GM12878 (cell line): ENCODE data around the gene ACO1. TPM values are rescaled to one million over a fixed set of nuclear protein-coding genes. Genes with fewer than 3 reads are reported as not detected.
A peak's percentile ranks its signal among the peaks of the same experiment; 100 is the strongest.

Experiments used
- ATAC-seq: fragments of 200-7000 bp; cut with Tn5 transposase; 3 replicates; pipeline ENCODE4 v1.9.1; 2020; ENCODE audit warnings: mild to moderate bottlenecking, moderate library complexity
- BruUV-seq: library from RNA; stranded (reverse); fragments of 400-500 nt; replicated peaks from 2 replicates; lab custom pipeline; 2021; lab: Mats Ljungman, UMichigan
- CTCF ChIA-PET: fragments of 300-600 bp; sonication (Branson Sonifier 250); formaldehyde crosslinking; extraction: SDS; loops from one replicate; lab custom pipeline; 2021; ENCODE audit warnings: inconsistent platforms; lab: Yijun Ruan, JAX
- POLR2A ChIA-PET: fragments of 350-600 bp; formaldehyde crosslinking; extraction: SDS; loops from one replicate; lab custom pipeline; 2021; ENCODE audit warnings: inconsistent platforms; lab: Charles Lee
- RAD21 ChIA-PET: fragments of 300-600 bp; sonication (Branson Sonifier 250); formaldehyde crosslinking; loops from one replicate; lab custom pipeline; 2023; ENCODE audit warnings: antibody characterized with exemption; ENCODE audit not compliant: unreplicated experiment; lab: Charles Lee
- SMC1A ChIA-PET: fragments of 300-600 bp; sonication (Branson Sonifier 250); formaldehyde crosslinking; loops from one replicate; lab custom pipeline; 2023; ENCODE audit not compliant: unreplicated experiment, uncharacterized antibody; lab: Charles Lee
- DNase-seq: peaks from one replicate; pipeline ENCODE4 v3.0.0-alpha.2; 2011; ENCODE audit warnings: low read depth, low spot score
- FAIRE-seq: peaks from 3 replicates; lab custom pipeline; 2011; peaks lifted over from hg19 to GRCh38; lab: Jason Lieb, UNC
- H2AFZ ChIP-seq: 2 replicates; pipeline ENCODE4 v1.6.0; 2011; ENCODE audit warnings: low read depth, low read length, control low read depth; ENCODE audit not compliant: control insufficient read depth
- H3K27ac ChIP-seq: 2 replicates; pipeline ENCODE4 v1.5.1; 2011; ENCODE audit warnings: control low read depth; ENCODE audit not compliant: control insufficient read depth, insufficient read depth
- H3K27me3 ChIP-seq, 2 experiments: replicated peaks in 1 of 2; 2 replicates each; pipeline versions ENCODE4 v1.6.0 to v1.6.1; 2011; ENCODE audit warnings: low read length in 1 of 2; ENCODE audit not compliant: control insufficient read depth in 2 of 2, insufficient read depth in 2 of 2
- H3K36me3 ChIP-seq, 2 experiments: 2 replicates each; pipeline ENCODE4 v1.5.1; 2011; ENCODE audit warnings: low read length in 1 of 2; ENCODE audit not compliant: control insufficient read depth in 2 of 2, insufficient read depth in 2 of 2
- H3K4me1 ChIP-seq: 2 replicates; pipeline ENCODE4 v1.6.1; 2011; ENCODE audit warnings: mild to moderate bottlenecking, low read length, moderate library complexity, mixed read lengths; ENCODE audit not compliant: control insufficient read depth, insufficient read depth
- H3K4me2 ChIP-seq: 2 replicates; pipeline ENCODE4 v1.6.0; 2011; ENCODE audit warnings: control low read depth; ENCODE audit not compliant: control insufficient read depth, insufficient read depth
- H3K4me3 ChIP-seq: fragments of 200-600 bp; sonication (generic); 2 replicates; pipeline ENCODE4 v1.5.1; 2016
- H3K79me2 ChIP-seq: 2 replicates; pipeline ENCODE4 v1.6.0; 2011; ENCODE audit warnings: low read length; ENCODE audit not compliant: control insufficient read depth, insufficient read depth
- H3K9ac ChIP-seq: 2 replicates; pipeline ENCODE4 v1.8.0; 2011; ENCODE audit warnings: low read length, control low read depth, mixed read lengths; ENCODE audit not compliant: control insufficient read depth, insufficient read depth
- H3K9me3 ChIP-seq: replicated peaks from 3 replicates; pipeline ENCODE4 v1.5.1; 2011; ENCODE audit warnings: mild to moderate bottlenecking, low read length; ENCODE audit not compliant: control insufficient read depth, insufficient read depth
- H4K20me1 ChIP-seq: 2 replicates; pipeline ENCODE4 v1.6.0; 2011; ENCODE audit not compliant: control insufficient read depth, insufficient read depth
- CTCF ChIP-seq, 3 experiments: IDR thresholded peaks in 2 of 3; conservative IDR thresholded peaks in 1 of 3; 2 replicates each; pipeline ENCODE4 v1.5.1; 2011; ENCODE audit warnings: low read depth in 3 of 3, low read length in 3 of 3, mild to moderate bottlenecking in 3 of 3, control low read depth in 2 of 3, moderate library complexity in 2 of 3, inconsistent platforms in 1 of 3, mixed read lengths in 1 of 3; ENCODE audit not compliant: control insufficient read depth in 2 of 3, insufficient read depth in 1 of 3; ENCODE audit errors: extremely low read depth in 1 of 3
- RAD21 ChIP-seq: IDR thresholded peaks from 2 replicates; pipeline ENCODE4 v1.6.1; 2011; ENCODE audit warnings: mild to moderate bottlenecking, low read depth, low read length, moderate library complexity; ENCODE audit not compliant: insufficient read depth
- SMAD1 ChIP-seq: fragments of 450-650 bp; IDR thresholded peaks from 2 replicates; pipeline ENCODE4 v1.6.1; 2018; ENCODE audit warnings: mild to moderate bottlenecking, low read depth; ENCODE audit not compliant: partially characterized antibody
- SMC3 ChIP-seq: IDR thresholded peaks from 2 replicates; pipeline ENCODE4 v1.6.1; 2011; ENCODE audit warnings: low read length, improper control_type of control experiment, borderline replicate concordance
- TARDBP ChIP-seq: IDR thresholded peaks from 2 replicates; pipeline ENCODE4 v1.6.1; 2016; ENCODE audit warnings: borderline replicate concordance
- WGBS: methylation state at CpG from one replicate; pipeline ENCODE4 v1.1.6; 2016; ENCODE audit warnings: low lambda C conversion rate; ENCODE audit not compliant: insufficient replicate concordance, insufficient coverage; ENCODE audit errors: missing lambda C conversion rate; 5-methylcytosine and 5-hydroxymethylcytosine counted together
- in situ Hi-C: fragments of 300-500 bp; cut with MboI; formaldehyde crosslinking; loops from 9 replicates; pipeline ENCODE4 v1.14.3; 2018; ENCODE audit warnings: mixed read lengths
- intact Hi-C: fragments of 100-400 bp; cut with micrococcal nuclease; formaldehyde crosslinking; loops from one replicate; pipeline ENCODE4 v1.14.2; 2022; ENCODE audit not compliant: unreplicated experiment
- polyA plus RNA-seq, 11 experiments: library from polyadenylated mRNA; depleted of rRNA in 4 of 11; unstranded in 6 of 11; stranded (reverse) in 5 of 11; fragments of >200 nt; fragmentation: Nextera tagmentation in 4 of 11; fragmentation: Illumina TruSeq in 1 of 11; extraction: Ambion mirVana in 4 of 11; extraction: Trizol in 1 of 11; gene quantifications; 1 replicate in 1 of 11; 2 replicates in 10 of 11; pipeline versions ENCODE4 v1.2.1 to v1.2.3, GENCODE V29; 2011 to 2016; ENCODE audit warnings: inconsistent platforms in 2 of 11, missing spikeins in 2 of 11, low read depth in 1 of 11
- total RNA-seq, 4 experiments: library from RNA; depleted of rRNA in 3 of 4; stranded (reverse); fragments of >200 nt in 3 of 4; fragmentation: Illumina TruSeq in 1 of 4; extraction: Trizol in 1 of 4; gene quantifications; 2 replicates each; pipeline versions ENCODE4 v1.2.1 to v1.2.3, GENCODE V29; 2013 to 2021

Gene ACO1
- total and polyA plus RNA-seq, 10 of the 15 experiments (the other 5 are each of a cell fraction or from before 2014, with no cell fraction given): 0.21 to 6.5 (median 3.3) TPM

DNA sequence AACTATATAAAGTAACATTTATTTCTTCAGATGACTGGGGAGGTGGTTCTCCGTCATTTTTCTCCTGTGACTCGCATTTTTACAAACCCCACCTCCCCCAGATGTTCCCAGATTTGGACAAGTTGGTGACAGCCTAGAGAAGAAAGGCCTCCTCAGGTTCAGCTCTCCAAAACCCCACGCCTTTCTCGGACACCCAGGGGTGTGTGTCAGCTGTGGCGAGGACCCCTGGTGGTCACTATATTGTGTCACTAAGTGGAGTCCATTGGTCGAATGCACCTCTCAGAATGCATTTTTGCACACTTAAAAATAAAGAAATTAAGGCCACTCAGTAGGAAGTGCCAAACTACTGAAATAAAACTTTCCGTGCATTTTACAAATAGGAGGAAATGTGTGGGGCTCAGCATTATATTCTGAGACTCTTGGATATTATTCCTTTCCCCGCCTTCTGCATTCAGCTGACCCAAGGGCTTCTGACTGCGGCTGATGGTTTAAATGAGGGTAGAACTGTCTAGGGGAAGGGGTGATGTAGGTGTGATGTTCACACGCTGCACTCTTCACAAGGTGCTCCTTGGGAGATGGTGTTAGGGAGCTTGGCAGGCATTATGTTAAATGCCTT lies 47.6 kb downstream of the ACO1 start:
- SMC1A ChIA-PET: interaction anchor here (0.6 to 2.5 kb wide), 5 partner anchors 8 to 177 kb away, joined by 3 to 24 read pairs (median 3); no protein-coding TSS in a partner anchor
- no peaks in the 10 kb centered on the region for H3K79me2 ChIP-seq
- intact Hi-C loops (loop anchor here (1.0 to 5.0 kb wide), 2 partner anchors 53 to 140 kb away; partner anchors contain the start of gene NDUFB6), in situ Hi-C loops (no loop called here)
- no peaks in the 10 kb centered on the region for H3K4me1 ChIP-seq
- WGBS: 70% methylated on average over 10 of the region's 10 CpGs
- ATAC-seq: peak; percentile 72
- no peak overlapping the region for H3K4me2 ChIP-seq
- H2AFZ ChIP-seq: no peak overlapping the region
- no peaks in the 10 kb centered on the region for H3K36me3 ChIP-seq
- no peak for FAIRE-seq
- no TSS peak for BruUV-seq
- RAD21 ChIA-PET: interaction anchor here (2.4 kb wide), 1 partner anchor 53 kb away, joined by 11 read pairs; no protein-coding TSS in a partner anchor
- no peak overlapping the region for H3K9ac ChIP-seq
- H3K27ac ChIP-seq: no peak overlapping the region
- TF ChIP-seq SMC3 (peak; percentile 53; the same call in 1 of the 2 replicates), SMAD1 (no peak), CTCF (IDR thresholded peaks at IDR 0.05 in 2 of 3, conservative IDR thresholded peaks at IDR 0.05 in 1 of 3; ENCODE audit: control insufficient read depth in 2 of 3, extremely low read depth in 1 of 3, insufficient read depth in 1 of 3, low read depth in 3 of 3, low read length in 3 of 3) (peak; percentile 33 to 46 (median 39); a peak in 5 of 6 replicates), TARDBP (no peak), RAD21 (peak; percentile 29; the same call in 1 of the 2 replicates)
- H3K27me3 ChIP-seq: no peaks in the 10 kb centered on the region
- H3K4me3 ChIP-seq: no peak overlapping the region
- no peaks in the 10 kb centered on the region for H4K20me1 ChIP-seq
- POLR2A ChIA-PET: no interaction called here
- DNase-seq: no peak
- no peaks in the 10 kb centered on the region for H3K9me3 ChIP-seq
- CTCF ChIA-PET: interaction anchor here (0.6 to 4.7 kb wide), 11 partner anchors 8 to 149 kb away, joined by 3 to 50 read pairs (median 4); partner anchors contain the start of gene RIGI
